Tibial nerve (tissue), 3 donors: ENCODE data around the gene DDX46.
"Not testable (repeated sequence)": the region's sequence is repeated elsewhere in the genome, so short reads cannot be mapped to it uniquely, and the experiment has no call there.

Source experiments
- POLR2A ChIP-seq, 2 donors: fragments of 450-650 bp; IDR thresholded peaks; one replicate each; pipeline ENCODE4 v1.6.1; 2017; ENCODE audit warnings: antibody characterized with exemption in 2 of 2, mild to moderate bottlenecking in 2 of 2, moderate library complexity in 2 of 2
- TF ChIP-seq, protein P1 (sequence below), 5 experiments: fragments of 200-600 bp in 3 of 5; fragments of 450-650 bp in 2 of 5; sonication (generic) in 3 of 5; IDR thresholded peaks; one replicate each; pipeline ENCODE4 v1.5.1; 2016 to 2019; ENCODE audit warnings: antibody characterized with exemption in 5 of 5, mild to moderate bottlenecking in 3 of 5, moderate library complexity in 2 of 5

GRCh38 chr5:134767528-134768291 is 9.1 kb downstream of the DDX46 start:
- TF ChIP-seq, protein P1, sequence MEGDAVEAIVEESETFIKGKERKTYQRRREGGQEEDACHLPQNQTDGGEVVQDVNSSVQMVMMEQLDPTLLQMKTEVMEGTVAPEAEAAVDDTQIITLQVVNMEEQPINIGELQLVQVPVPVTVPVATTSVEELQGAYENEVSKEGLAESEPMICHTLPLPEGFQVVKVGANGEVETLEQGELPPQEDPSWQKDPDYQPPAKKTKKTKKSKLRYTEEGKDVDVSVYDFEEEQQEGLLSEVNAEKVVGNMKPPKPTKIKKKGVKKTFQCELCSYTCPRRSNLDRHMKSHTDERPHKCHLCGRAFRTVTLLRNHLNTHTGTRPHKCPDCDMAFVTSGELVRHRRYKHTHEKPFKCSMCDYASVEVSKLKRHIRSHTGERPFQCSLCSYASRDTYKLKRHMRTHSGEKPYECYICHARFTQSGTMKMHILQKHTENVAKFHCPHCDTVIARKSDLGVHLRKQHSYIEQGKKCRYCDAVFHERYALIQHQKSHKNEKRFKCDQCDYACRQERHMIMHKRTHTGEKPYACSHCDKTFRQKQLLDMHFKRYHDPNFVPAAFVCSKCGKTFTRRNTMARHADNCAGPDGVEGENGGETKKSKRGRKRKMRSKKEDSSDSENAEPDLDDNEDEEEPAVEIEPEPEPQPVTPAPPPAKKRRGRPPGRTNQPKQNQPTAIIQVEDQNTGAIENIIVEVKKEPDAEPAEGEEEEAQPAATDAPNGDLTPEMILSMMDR (IDR thresholded peaks at IDR 0.05), result not testable (repeated sequence)
- not testable (repeated sequence) for TF ChIP-seq POLR2A (IDR thresholded peaks at IDR 0.05)
